Measurements from ENCODE around the gene KLHDC9. TPM values are rescaled to one million over a fixed set of nuclear protein-coding genes. Genes with fewer than 3 reads are reported as not detected.
A peak's percentile ranks its signal among the peaks of the same experiment; 100 is the strongest.
"Not testable (repeated sequence)": the region's sequence is repeated elsewhere in the genome, so short reads cannot be mapped to it uniquely, and the experiment has no call there.

Gene KLHDC9
- total RNA-seq, 1 donor from 2014 or later: 7.2 TPM

DNA sequence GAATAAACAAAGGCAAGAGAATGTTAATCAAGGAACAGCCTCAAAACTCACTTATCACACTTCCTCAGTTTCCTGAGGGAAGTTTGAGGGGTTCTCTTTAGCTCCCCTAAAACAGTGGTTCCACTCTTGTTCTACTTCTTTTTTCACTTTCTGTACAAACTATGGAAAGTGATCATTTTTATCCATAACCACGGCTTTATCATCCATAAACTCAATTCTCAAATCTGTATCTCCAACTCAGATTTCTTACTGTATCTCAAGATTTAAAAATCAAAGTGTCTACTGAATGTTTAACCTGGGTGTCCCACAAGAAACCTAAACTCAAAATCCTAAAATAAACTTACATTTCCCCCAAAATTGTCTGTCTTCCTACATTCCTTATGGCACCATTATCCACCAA, 15.8 kb downstream of the KLHDC9 start:
- no peak for TF ChIP-seq CTCF (IDR thresholded peaks at IDR 0.05)
- Histone ChIP-seq H3K27ac (no peak overlapping the region), H3K27me3 (ENCODE audit: low read depth) (no peaks in the 10 kb centered on the region), H3K9me3 (no peaks in the 10 kb centered on the region), H3K4me1 (peaks cover 65% of the 10 kb centered on the region), H3K4me3 (no peak overlapping the region), H3K36me3 (peaks cover 25% of the 10 kb centered on the region)
- ATAC-seq: no peak
- no peak for DNase-seq
- intact Hi-C loops (cut with DNase I): no loop called here

DNA sequence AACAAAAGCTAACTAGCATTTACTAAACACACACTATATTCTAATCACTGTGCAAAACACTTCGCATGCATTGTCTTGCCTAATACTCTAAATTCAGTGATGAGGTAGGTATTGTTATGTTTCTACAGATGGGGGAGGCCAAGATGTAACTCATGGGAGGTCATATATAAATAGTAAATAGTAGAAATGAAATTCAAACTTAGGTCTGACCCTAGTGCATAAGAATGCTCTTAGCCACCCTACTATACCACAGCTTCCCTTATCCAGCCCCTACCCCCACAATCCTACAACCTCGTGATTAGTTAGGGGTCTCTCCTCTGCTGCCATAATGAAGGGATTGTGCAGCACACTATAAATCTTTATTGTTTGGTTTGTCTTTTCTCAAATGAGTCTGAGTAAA, 16.4 kb downstream of the KLHDC9 start:
- no peak for ATAC-seq
- TF ChIP-seq CTCF (IDR thresholded peaks at IDR 0.05): no peak
- intact Hi-C loops (cut with DNase I): no loop called here

DNA sequence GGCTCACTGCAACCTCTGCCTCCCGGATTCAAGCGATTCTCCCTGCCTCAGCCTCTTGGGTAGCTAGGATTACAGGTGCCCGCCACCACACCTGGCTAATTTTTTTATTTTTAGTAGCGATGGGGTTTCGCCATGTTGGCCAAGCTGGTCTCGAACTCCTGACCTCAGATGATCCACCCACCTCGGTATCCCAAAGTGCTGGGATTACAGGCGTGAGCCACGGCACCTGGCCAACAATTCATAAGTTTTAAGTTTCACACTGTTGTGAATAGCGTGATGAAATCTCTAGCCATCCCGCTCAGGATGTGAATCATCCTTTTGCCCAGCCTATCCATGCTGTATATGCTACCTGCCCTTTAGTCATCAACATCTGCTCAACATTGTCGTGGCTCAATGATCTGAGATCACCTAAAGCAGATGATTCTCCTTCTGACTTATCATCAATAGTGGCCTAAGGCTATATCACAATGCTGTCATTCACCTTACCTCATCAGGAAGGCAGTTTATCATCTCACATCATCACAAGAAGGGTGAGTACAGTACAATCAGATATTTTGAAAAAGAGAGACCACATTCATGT, 17.1 kb downstream of the KLHDC9 start:
- Histone ChIP-seq H3K27ac (no peak overlapping the region), H3K4me1 (peaks cover 78% of the 10 kb centered on the region), H3K27me3 (ENCODE audit: low read depth) (no peaks in the 10 kb centered on the region), H3K4me3 (no peak overlapping the region), H3K9me3 (no peaks in the 10 kb centered on the region), H3K36me3 (peaks cover 21% of the 10 kb centered on the region)
- no peak for TF ChIP-seq CTCF (IDR thresholded peaks at IDR 0.05)
- DNase-seq (no peak), ATAC-seq (no peak)
- intact Hi-C loops (cut with DNase I): no loop called here

More for the DNA sequence above, 16.4 kb downstream of the KLHDC9 start:
- H3K27ac ChIP-seq: no peak overlapping the region
- no peak overlapping the region for H3K4me3 ChIP-seq
- no peak for DNase-seq
- peaks cover 72% of the 10 kb centered on the region for H3K4me1 ChIP-seq
- H3K9me3 ChIP-seq: no peaks in the 10 kb centered on the region
- H3K36me3 ChIP-seq: peaks cover 21% of the 10 kb centered on the region
- no peaks in the 10 kb centered on the region for H3K27me3 ChIP-seq (ENCODE audit: low read depth)

DNA sequence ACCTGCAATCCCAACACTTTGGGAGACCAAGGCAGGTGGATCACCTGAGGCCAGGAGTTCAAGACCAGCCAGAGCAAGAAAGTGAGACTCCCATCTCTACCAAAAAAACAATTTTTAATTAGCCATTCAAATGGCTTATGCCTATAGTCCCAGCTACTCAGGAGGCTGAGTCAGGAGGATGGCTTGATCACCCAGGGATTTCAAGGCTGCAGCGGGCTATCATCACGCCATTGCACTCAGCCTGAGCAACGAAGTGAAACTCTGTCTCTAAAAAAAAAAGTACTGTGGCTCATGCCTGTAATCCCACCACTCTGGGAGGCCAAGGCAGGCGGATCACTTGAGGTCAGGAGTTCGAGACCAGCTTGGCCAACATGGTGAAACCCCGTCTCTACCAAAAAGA, 17.8 kb downstream of the KLHDC9 start:
- H3K27me3 ChIP-seq (ENCODE audit: low read depth); ATAC-seq; H3K27ac ChIP-seq; H3K4me3 ChIP-seq; H3K9me3 ChIP-seq; DNase-seq; intact Hi-C loops (cut with DNase I): not testable (repeated sequence)
- Histone ChIP-seq H3K4me1 (peaks cover 84% of the 10 kb centered on the region), H3K36me3 (peaks cover 27% of the 10 kb centered on the region)

GRCh38 chr1:161117759-161118581, 19.8 kb downstream of the KLHDC9 start, which contains the start of the genes NIT1 and PFDN2:
TSS of gene NIT1 (plus strand) at chr1:161118105. CDS start at chr1:161118177, 72 bp downstream.
TSS of gene PFDN2 (minus strand) at chr1:161118037. CDS start at chr1:161118026, 11 bp downstream.
- intact Hi-C loops (cut with DNase I): no loop called here
- peaks cover 83% of the 10 kb centered on the region for H3K4me1 ChIP-seq
- DNase-seq (peak; percentile 92), ATAC-seq (peak; percentile 93 to 97)
- H3K36me3 ChIP-seq: peaks cover 47% of the 10 kb centered on the region
- no peaks in the 10 kb centered on the region for H3K9me3 ChIP-seq
- no peaks in the 10 kb centered on the region for H3K27me3 ChIP-seq (ENCODE audit: low read depth)
- H3K4me3 ChIP-seq: peak within 1 kb of the TSS; percentile 83
- no peak for TF ChIP-seq CTCF (IDR thresholded peaks at IDR 0.05)
- H3K27ac ChIP-seq: peak within 1 kb of the TSS; percentile 87

All from lower lobe of right lung (tissue), 2 donors.